Stimulated activated CD4-positive, alpha-beta T cell treated with anti-CD3 and anti-CD28 coated beads, TNF-alpha, amount 100 ng/mL, for 1 hour (primary cell): Measurements from ENCODE around the gene DCAF12.

Experiments
- DNase-seq, 3 donors: peaks; one replicate each; pipeline ENCODE4 v3.0.0-alpha.2; 2020; ENCODE audit warnings: low read depth in 3 of 3, low spot score in 1 of 3

The DCAF12 gene

DNA sequence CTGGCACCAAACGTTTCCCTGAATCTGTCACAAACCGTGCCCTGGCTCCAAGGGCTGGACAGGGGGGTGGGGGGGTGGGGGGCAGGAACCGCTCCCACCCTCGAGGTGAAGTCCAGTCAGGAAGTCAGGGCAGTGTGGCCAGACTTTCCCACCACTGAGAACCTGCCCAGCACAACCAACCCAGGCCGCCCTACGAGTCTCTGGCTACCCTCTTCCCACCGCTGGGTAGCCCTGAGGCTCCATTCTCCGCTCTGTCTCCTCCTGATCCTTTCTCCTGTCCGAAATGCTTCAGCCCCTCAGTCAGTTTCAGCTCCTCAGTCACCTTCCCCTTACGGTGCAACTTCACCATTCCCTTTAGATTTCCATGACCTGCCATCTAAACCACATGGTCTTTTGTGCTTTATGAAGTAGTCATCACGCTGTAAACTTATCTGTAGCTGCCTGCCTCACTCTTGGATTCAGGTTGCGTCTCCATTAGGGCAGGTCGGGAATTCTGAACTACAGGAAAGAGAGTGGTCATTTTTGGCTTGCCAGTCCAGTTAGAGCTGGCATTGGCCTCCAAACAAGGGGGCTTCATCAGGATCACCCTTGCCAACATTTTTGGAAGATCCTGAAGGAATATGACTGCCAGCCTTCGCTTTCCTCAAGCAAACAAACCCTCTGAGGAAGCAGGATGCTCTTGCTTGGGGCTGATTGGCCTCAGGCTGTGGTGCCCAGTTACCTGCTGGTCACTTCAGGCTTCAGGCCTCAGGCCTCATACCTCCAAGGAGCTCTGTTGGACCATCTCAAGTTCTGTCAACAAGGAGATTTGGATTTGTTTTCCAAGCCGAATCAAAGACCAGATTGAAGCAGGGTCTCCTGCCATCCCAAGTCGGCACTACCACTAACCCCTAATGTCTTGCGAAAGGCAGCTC is 794 bp upstream of the DCAF12 start:
- no peak for DNase-seq

GRCh38 chr9:34125681-34126206 is 754 bp downstream of the DCAF12 start:
- DNase-seq = no peak

- no peak for DNase-seq
Measured at GRCh38 chr9:34124926-34125325, 1.6 kb downstream of the DCAF12 start.

DNA sequence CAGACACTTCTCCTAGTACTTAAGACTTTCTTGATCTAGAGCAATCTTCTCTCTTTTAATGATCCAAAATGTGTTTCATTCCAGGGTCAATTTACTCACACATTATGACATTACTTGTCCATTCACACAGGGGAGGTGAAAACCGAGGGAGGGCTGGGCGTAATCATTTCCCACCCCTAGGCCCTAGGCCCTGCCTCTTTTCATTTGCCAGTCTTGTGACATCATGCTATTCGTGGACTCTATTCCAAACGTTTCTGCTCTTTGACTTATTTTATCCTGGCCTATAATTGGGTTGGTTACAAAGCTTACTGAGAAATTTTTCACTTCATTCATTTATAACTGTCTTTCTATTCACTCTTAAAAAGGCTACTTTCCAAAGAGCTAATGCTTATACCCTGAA is 2.4 kb downstream of the DCAF12 start:
- DNase-seq = no peak

- DNase-seq = no peak
Measured at GRCh38 chr9:34123682-34124081, 2.8 kb downstream of the DCAF12 start.

DNA sequence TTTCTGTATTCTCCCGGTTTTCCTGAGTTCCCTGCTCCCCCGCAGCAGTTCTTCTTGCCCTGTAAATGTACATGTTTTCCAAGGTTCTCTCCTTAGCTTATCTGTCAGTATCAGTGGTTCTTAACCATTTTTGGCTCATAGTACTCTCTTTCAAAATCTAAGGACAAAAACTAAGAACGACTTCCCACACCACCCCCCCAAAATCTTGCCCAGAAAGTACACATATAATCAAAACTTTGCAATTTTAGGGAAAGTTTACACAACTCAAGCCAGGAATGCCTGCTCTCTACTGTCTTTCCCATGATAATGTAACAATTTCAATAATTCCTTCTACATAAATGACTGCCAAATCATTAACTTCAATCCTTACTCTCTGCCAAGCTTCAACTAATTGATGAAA is 4.5 kb downstream of the DCAF12 start:
- no peak for DNase-seq

DNA sequence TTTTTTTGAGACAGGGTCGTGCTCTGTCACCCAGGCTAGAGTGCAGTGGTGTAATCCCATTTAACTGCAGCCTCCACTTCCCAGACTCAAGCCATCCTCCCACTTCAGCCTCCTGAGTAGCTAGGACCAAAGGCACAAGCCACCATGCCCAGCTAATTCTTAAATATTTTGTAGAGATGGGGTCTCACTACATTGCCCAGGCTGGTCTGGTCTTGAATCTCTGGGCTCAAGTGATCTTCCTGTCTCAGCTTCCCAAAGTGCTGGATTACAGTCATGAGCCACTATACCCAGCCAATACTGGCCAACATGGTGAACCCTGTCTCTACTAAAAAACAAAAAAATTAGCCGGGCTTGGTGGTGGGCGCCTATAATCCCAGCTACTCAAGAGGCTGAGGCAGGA is 6.8 kb downstream of the DCAF12 start:
- no peak for DNase-seq

GRCh38 chr9:34114436-34114835 is 12.1 kb downstream of the DCAF12 start:
- no peak for DNase-seq

DNA sequence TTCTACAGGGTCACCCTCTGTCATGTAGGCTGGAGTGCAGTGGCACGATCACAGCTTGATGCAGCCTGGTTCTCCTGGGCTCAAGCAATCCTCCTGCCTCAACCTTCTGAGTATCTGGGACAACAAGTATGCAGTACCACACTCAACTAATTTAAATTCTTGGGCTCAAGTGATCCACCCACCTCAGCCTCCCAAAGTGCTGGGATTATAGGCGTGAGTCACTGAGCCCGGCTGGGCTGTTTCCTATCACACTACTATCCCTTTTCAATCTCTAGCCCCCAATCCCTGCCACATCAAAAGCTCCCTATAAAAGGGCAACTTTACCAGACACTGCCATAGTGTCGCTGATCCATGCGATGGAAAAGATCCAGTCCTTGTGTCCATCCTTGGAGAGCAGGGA is 20.4 kb downstream of the DCAF12 start:
- no peak for DNase-seq

- no peak for DNase-seq
Measured at GRCh38 chr9:34102796-34103195, 23.7 kb downstream of the DCAF12 start.

GRCh38 chr9:34098307-34098706 is 28.2 kb downstream of the DCAF12 start:
- no peak for DNase-seq

GRCh38 chr9:34097865-34098264 is 28.6 kb downstream of the DCAF12 start:
- DNase-seq = no peak

DNA sequence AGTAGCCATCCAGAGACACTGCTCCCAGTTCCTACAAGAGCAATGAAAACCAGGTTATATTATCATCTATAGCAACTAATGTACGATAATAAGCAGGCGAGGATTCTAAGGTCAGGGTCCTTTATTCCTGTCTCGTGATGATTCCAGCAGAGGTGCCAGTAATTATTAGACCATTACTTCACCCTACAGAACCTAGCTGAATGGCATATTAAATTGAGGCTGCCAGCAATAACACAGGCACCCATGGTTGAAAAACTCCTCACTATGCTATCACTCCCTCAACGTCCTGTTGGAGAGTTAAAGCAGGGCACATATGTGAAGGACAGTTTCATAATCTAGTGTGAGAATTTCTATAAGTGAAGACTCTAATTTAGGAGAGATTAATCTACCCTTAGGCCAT is 29.7 kb downstream of the DCAF12 start:
- no peak for DNase-seq

DNA sequence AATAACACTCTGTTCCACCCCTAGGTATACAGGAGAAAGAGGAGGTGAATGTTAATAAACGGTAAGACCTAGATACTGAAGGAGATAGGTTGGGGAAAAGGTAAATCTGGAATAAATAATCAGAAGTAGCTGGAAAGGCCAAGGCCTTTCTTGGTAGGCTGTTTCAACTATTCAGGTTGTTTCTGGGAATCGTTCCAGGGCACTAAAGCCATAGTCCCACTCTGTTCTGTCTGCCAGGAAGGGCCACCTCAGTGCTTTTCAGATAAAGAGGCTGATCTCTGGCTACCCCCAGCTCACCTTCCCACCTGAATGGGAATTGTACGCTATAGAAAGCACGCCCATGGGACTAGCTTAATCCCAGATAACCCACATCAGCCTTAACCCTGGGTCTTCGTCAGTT is 32.9 kb downstream of the DCAF12 start:
- DNase-seq = no peak

DNA sequence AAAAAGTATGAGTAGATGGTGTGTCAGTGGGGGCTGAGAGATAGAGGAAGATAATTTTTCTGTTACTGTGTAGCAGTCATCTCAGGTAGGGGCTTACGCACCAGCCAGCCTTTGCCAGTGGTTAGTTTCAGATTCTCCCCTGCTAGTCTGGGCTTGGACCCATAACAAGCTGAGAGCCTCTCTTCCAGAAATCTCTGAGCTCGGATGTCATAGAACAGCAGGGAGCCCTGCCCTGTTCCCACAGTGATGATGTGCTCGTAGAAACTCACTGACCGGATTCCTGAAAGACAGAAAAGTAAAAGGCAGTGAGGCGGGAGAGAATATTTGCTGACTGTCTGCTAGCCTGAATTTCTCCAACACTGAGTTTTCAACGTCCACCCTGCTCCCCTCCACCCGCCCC is 37.2 kb downstream of the DCAF12 start:
- no peak for DNase-seq

GRCh38 chr9:34087370-34087769 is 39.1 kb downstream of the DCAF12 start:
- no peak for DNase-seq

DNA sequence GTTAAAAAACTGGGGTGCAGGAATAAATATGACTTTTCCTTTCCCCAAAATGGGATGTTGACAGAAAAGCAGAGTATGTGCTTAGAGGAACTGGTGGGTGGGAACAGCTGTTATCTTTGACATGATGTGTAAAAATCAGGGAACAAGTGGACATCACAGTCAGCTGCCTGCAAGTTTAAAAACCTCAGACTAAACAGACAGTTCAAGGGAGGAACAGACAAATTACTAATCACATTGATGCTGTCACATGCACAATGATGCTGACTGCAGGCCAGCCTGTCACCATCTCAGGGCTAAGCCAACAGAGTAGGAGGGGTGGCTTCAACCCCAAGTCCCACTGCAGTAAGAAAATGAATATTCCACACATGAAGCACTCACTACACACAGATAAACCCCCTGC is 39.6 kb downstream of the DCAF12 start:
- DNase-seq = no peak

DNA sequence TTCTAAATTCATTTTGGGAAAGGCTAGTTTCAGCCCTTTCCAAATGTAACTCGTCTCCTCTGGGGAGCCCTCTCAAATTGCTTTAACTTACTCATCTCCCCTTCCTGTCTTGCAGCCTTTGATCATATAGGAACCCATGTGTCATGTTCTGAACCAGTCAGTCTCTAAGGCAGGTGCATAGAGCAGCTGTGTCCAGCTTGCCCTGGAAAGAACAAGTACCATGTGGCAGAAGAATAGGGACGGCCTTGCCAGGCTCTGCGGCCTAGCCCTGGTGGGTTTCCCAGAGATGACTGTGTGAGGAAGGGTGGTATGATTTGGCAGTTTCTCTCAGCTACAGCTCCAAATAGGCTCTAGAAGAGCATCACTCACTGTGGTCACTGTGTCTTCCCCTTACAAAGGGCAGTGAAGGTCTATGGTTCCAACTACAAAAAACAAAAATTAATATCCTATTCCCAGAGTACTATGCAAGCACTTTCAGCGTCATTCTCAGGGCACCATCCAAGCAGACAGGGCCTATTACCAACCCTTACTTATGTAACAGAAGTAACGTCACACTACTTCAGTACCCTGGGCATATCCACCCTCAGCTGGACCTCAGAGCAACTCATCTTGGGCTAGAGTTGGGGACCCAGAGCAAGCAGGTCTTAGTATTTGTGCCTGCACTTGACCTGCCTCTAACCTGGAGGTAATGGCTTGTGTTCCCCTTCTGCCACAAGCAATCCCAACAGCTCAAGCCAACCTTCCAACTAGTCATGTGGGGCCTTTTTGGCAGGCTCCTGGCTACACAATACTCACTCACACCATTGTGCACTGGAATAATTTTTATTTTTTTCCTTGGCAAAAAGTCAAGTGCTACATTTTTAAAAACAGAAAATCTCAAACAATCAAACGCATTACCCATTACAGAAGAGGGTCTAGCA is 40.7 kb downstream of the DCAF12 start:
- DNase-seq = no peak

DNA sequence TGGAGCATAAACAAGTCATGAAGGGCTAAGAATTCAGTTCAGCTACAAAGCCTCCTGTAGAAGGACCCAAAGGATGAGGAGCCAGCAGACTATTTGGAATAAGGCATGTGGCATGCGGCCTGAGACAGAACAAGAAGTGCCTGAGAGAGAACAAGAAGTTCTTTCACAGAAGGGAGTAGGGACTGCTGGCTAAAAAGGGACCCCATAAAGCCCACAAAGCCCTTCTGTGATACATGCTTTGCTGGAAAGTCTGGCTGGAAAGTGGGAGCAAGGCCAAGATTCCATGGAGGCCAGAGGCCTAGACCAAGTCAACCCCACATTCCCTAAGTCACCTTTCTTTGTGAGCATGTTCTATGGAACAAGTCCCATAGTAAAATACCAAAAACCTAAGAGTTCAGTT is 41.9 kb downstream of the DCAF12 start:
- no peak for DNase-seq

DNA sequence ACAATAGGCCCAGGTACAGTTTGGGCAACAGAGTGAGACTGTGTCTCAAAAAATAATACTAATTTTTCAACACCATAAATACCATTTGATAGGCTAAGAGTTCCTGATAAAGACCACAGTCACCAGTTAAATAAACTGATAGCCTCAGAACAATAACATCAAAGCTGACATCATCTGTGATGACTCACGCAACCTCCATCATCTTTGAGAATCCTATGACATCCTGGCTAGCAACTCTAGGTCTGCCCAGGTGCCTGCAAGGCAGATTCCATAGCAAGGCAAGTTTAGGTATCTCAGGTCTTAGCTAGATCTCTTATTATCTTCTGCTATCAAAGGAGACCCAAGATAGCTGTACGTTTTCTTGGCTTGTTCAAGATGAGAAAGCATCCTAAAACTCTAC is 47.3 kb downstream of the DCAF12 start:
- no peak for DNase-seq

DNA sequence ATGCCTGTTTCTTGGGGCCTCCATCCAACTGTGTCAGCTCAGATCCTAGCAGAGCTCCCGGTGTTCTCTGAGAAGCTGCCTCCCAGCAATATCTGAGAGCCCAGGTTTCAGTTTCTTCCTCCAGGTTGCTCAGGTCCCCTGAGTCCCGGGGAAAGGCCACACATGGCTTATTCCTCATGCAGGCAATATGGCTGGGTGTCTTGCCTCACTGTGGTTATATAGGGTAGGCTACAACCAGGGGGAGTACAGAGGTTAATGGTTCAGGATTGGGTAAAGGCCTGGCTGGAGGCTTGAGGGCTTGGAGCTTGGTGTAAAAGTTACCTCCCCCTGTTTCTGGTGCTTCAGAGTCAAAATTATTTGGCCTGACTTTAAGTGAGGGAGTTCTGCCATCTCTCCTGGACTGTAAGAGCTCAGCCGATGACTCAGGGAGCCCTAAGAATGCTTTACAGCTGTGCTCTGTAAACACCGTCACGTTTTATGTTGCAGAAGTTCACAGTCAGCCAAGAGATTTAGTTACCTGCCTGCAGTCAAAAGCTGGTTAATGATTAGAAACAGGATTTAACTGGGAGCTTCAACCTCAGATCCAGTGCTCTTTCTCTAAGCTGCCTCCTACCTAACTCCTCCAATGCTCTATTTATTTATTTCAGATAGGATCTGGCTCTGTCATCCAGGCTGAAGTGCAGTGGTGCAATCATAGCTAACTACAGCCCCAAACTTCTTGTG is 53.5 kb downstream of the DCAF12 start:
- DNase-seq = no peak
